Measurements from ENCODE around the gene MVP.

DNA sequence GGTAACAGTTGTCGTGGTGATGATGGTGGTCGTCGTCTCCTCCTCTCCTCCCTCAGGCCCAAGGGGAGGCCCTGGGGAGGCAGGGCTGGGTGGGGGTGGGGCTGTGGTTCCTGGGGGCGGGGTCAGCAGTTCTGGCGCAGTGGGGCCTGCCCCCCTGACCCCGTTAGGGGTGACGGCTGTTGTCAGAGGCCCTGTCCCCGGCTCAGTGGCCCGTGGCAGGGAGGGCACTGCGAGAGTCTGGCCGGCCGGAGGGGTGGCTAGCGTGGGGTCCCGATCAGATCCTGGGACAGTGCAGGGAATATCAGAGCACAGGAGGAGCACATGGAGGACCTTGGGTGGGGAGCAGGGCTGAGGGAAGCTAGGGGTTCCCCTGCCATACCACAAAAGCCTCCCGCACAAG, 76.6 kb downstream of the MVP start:
- TF ChIP-seq FOXK2 (IDR thresholded peaks at IDR 0.05) = no peak
- TF ChIP-seq SUZ12 (IDR thresholded peaks at IDR 0.05) = no peak
- TF ChIP-seq LEF1 (IDR thresholded peaks at IDR 0.05; ENCODE audit: borderline replicate concordance) = no peak
- TF ChIP-seq CTBP1 (IDR thresholded peaks at IDR 0.05; ENCODE audit: borderline replicate concordance) = no peak
- no peak for TF ChIP-seq ELF4 (IDR thresholded peaks at IDR 0.05)
- TF ChIP-seq BHLHE40 (IDR thresholded peaks at IDR 0.05; ENCODE audit: borderline replicate concordance) = no peak
- no peak for TF ChIP-seq FOXA1 (IDR thresholded peaks at IDR 0.05)
- TF ChIP-seq HDGF (IDR thresholded peaks at IDR 0.05; ENCODE audit: borderline replicate concordance) = no peak

All from HEK293T (cell line).